GM12892 (cell line): Measurements from ENCODE around the gene OR2C3. TPM values are rescaled to one million over a fixed set of nuclear protein-coding genes. Genes with fewer than 3 reads are reported as not detected.

Experiments
- DNase-seq: peaks from one replicate; pipeline ENCODE4 v3.0.0; 2011; ENCODE audit not compliant: insufficient read length
- FAIRE-seq: peaks from 2 replicates; lab custom pipeline; 2011; peaks lifted over from hg19 to GRCh38; lab: Jason Lieb, UNC
- POLR2A ChIP-seq: IDR thresholded peaks from 2 replicates; pipeline ENCODE4 v1.6.1; 2011; ENCODE audit warnings: low read depth, low read length, control low read depth
- POLR2AphosphoS5 ChIP-seq: IDR thresholded peaks from 2 replicates; pipeline ENCODE4 v1.6.1; 2011; ENCODE audit warnings: low read depth, low read length, control low read depth
- TAF1 ChIP-seq: IDR thresholded peaks from 2 replicates; pipeline ENCODE4 v1.6.1; 2011; ENCODE audit warnings: low read depth, mild to moderate bottlenecking, control low read depth, low read length, borderline replicate concordance
- polyA plus RNA-seq: library from polyadenylated mRNA; unstranded; fragments of >200 nt; gene quantifications from one replicate; pipeline ENCODE4 v1.2.1, GENCODE V29; 2012; ENCODE audit warnings: missing spikeins, inconsistent platforms; ENCODE audit not compliant: missing spikeins

Gene OR2C3
- not detected for polyA plus RNA-seq

DNA sequence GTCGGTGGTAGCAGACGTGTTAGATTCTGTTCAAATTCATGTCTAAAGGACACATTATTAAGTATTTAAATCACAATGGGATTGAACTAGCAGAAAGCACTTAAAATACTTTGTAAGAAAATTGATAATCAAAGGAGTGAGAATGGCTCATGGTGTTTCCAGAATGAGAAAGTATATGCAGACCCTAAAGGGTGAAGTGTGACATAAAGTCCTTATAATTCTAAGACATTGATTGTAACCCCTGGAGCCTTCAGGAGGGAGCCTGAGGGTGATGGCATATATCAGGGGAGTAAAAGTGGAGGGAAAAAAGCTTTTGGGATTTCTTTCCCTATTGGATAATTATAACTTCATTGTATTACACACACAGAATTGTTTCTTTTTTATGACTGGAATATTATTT, at the start of gene OR2C3:
TSS of gene OR2C3 (minus strand) at position 101 of the 400 bp plus-strand sequence. CDS start 3,929 bp downstream, outside the sequence.
- TF ChIP-seq POLR2AphosphoS5 (no peak), POLR2A (no peak)
- FAIRE-seq (no peak), DNase-seq (no peak)

DNA sequence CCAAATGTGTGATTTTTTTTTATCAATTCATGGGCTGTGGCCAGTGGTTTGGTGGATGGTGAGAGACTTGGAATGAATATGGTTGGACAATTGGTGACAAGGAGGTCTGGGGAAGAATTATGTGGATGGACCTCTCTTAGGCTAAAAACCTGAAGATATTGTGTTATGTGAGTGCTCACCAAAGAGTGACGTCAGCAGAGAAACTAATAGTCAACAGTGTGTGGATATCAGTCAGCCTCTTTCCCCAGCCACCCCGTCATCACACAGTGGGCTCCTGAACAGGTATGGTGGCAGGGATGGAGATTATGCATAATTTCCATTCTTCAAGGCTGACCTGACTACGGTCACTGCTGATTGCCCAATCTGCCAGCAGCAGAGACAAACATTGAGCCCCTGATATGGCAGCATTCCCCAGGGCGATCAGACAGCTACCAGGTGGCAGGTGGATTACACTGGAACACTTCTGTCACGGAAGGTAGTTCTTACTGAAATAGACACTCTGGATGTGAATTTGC, 42.8 kb upstream of the OR2C3 start:
- DNase-seq = no peak
- FAIRE-seq = no peak
- TF ChIP-seq TAF1 (no peak), POLR2A (no peak), POLR2AphosphoS5 (no peak)

DNA sequence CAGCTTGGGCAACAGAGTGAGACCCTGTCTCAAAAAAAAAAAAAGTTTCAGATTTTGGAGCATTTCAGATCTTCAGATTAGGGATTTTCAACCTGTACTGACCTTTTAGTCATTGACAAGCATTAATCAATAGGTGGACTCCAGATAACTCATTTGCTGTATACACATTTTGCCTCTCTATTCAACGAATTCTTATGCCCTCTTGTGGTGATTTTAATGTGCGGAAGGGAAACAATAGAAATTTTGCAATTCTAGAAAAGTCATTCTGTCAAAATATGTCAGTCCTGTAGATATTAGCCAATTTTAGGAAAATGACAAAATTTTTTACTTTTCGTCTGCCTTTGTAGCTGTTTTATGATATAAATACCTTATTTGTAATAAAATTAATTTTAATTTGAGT, 40.3 kb upstream of the OR2C3 start:
- FAIRE-seq = peak; percentile 24
- TF ChIP-seq POLR2AphosphoS5 (no peak), TAF1 (no peak), POLR2A (no peak)
- no peak for DNase-seq

DNA sequence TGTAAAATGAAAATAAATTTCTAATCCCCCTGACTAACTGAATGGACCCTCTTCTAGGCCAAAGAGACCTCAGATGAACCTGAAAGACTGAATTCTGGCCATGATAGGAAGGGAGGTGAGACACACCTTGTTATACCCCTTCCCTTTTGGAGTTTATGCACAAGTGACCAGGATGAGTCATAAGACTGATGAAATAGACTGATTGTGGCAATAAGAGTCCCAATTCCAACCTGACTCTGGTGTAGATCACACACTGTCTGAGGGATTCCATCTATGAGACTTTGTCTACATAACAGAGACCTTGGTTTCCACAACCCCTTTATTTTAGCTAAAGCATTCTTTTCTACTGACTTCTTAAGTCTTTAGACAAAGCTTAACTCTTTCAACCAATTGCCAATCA, 38.4 kb upstream of the OR2C3 start:
- FAIRE-seq (no peak), DNase-seq (no peak)
- TF ChIP-seq TAF1 (no peak), POLR2A (no peak), POLR2AphosphoS5 (no peak)

DNA sequence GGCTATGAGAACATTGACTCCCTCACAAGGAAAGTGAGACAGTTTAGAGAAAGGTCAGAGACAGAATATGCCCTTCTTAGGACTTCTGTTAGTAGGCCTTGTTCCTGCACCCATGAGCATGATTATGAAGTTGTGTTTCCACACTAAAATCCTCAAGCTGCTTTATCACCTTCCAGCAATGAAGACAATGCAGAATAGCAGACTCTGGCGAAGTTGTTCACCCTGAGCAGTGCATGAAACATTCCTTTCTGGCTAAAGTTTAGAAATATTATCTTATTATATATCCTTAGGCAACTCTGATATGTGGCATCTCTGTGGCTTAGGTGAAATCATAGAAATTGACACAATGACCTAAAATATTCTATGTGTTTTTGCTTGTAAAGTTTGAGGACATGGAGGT, 38.0 kb upstream of the OR2C3 start:
- FAIRE-seq (no peak), DNase-seq (no peak)
- TF ChIP-seq TAF1 = no peak

DNA sequence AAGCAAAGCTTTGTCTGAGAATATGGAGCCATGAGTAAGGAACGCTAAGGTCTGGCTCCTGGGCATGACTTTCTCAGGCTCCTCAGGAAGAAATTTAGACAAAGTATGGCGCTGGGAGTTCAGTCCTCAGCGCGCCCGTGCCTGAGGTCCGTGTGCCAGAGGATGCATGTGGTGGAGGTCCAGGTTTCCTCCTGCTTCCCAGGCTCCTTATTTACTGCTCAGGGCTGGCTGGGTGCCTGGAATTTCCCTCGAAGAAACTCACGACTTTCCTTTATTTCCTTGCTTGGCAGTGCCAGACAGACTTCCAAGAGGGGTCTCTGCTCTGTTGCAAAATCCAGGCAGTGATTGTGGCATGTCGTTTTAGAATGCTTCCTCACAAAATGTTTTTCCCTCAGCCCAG, 26.0 kb upstream of the OR2C3 start:
- no peak for FAIRE-seq
- DNase-seq = no peak
- TF ChIP-seq POLR2A = no peak
- TF ChIP-seq TAF1 = no peak
- TF ChIP-seq POLR2AphosphoS5 = no peak

DNA sequence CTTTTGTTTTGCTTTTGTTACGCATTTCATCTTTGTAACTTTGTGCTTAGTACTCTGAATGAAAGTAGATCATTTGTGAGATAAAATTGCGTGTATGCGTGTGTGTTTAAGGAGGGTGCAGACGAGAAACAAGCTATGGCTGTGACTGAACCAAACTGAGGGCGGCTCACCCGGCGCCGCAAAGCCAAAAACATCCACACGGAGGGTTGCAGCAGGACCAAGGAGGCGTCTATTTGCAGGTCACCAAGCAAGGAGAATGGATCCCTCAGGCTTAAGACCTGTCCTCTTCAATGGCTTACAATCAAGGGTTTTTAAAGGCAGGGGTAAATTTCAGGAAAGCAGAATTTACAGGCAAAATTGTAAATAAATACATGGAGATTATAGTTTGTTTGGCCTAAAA, 25.5 kb upstream of the OR2C3 start:
- FAIRE-seq = no peak
- DNase-seq = no peak
- TF ChIP-seq POLR2A = no peak
- TF ChIP-seq TAF1 = no peak
- TF ChIP-seq POLR2AphosphoS5 = no peak

DNA sequence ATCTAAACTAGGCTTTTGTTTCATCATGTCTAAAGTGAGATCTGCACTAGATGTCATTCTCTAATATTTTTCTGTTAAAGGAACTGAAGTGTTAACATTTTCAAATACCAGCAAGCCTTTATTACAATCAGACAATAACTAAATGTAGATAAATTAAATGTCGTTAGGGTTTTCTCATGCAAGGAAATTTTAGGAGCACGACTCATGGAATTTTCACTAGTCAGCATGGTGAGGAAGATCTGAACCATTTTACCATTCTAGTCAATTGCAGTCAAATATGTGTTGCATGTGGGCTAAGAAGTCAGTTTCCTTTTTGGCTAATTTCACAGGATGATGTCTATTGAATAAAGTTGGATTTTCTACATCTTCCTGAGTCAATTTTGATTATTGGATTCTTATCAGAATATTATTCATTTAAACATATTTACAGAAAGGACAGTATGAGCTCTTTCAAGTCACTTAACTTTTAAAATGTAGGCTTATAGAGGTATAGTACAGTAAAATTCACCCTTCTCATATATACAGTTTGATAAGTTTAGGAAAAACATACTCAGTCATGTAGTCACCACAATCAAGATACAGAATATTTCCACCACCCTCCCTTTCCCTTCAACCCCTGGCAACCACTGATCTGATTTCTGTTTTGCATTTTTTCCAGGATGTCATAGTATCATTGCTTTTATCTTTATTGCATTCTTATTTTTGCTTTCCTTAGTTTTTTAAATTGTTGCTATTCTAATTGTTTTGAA, 21.9 kb upstream of the OR2C3 start:
- TF ChIP-seq POLR2AphosphoS5 = no peak
- no peak for TF ChIP-seq POLR2A
- TF ChIP-seq TAF1 = no peak
- DNase-seq = no peak
- no peak for FAIRE-seq

DNA sequence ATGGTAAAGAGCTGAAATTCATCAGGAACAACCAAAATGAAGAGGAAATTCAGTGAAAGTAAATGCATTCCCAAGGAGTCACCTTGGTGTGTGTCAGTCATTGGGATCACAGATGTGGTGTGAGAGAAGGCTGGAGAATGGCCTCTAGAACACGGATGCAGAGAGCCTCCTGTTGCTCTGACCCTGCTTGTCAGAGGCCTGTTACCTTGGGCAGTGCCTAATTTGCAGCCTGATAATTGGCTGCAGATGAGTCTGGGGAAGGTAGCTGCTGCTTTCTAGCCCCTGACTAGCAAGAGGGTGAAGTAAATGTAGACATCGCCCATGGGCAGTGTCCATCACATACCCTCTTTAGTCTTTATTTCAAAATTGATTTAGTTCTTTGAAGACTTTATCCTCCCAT, 16.0 kb upstream of the OR2C3 start:
- FAIRE-seq (no peak), DNase-seq (no peak)
- TF ChIP-seq TAF1 (no peak), POLR2A (no peak), POLR2AphosphoS5 (no peak)

DNA sequence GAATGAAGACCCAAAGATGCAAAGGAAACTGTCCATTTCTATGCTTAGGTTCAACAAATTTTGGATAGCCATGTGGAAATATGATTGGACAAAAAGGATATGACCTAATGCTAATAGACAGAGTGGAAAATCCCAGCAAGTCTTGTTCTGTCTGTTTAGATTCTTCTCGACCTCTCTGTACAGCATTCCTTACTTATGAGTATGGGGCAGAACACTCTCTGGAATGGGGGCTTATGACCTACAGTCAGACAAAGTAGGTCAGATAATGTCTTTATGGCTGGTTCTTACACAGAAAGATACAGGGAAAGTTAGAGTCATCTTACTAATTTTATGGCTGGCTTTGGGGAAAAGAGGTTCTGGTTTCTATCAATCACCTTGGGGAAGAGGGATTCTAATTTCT, 15.5 kb upstream of the OR2C3 start:
- DNase-seq (no peak), FAIRE-seq (no peak)
- TF ChIP-seq TAF1 (no peak), POLR2AphosphoS5 (no peak), POLR2A (no peak)

DNA sequence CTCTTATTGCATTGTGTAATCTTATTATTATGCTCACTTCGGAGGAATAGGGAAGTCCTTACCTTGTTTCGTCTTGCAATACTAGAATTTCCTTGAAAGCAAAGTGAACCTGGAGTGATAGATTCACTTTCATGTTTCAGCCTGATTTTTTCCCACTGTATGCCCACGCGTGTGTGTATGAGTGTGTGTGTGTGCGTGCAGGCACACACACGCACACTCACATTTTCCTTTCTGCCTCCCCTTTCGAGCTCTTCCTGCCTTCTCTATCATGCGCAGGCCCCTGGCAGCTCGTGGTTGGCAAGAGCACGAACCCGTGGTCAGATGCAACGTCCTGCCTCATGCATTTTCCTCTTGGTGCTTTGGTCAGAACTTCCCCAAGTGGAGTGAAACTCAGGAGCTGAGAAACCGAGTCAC, 12.5 kb upstream of the OR2C3 start, which contains the start of gene GCSAML:
TSS of gene GCSAML (plus strand) at position 366 of the 414 bp plus-strand sequence. CDS start 58 bp downstream, outside the sequence.
- no peak for TF ChIP-seq TAF1
- TF ChIP-seq POLR2AphosphoS5 = no peak
- TF ChIP-seq POLR2A = no peak
- FAIRE-seq = no peak
- DNase-seq = no peak

DNA sequence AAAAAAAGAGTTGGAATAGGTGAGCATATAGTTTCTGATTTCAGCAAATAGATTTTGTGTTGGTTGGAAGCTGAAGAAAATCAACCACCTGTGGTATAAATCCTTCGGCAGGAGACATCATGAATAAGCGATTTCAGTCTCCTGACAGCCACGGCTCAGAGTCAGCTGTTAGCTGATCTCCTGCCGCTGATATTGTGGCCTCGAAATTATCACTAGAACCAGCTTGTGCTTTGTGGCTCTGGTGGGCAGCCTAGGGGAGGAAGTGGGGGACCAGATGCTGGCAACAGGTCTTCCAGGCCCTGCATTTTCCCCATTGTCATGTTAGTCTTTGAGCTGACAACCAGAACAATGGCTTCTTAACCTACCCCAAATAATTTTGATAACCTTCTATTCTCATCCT, 11.9 kb upstream of the OR2C3 start:
- FAIRE-seq (no peak), DNase-seq (no peak)
- TF ChIP-seq POLR2A (no peak), TAF1 (no peak), POLR2AphosphoS5 (no peak)
